Endothelial cell (in vitro differentiated cells): ENCODE measurements around the gene LRRC32. TPM values are rescaled to one million over a fixed set of nuclear protein-coding genes. Genes with fewer than 3 reads are reported as not detected.

Experiments used
- DNase-seq: peaks from one replicate; pipeline ENCODE4 v3.0.0; 2021; ENCODE audit warnings: low spot score
- H3K27ac Mint-ChIP-seq: one replicate; pipeline ENCODE4 v1.8.0; 2021; ENCODE audit warnings: mixed read lengths, inconsistent platforms; ENCODE audit not compliant: unreplicated experiment
- H3K27me3 Mint-ChIP-seq: one replicate; pipeline ENCODE4 v1.8.0; 2021; ENCODE audit warnings: mild to moderate bottlenecking, moderate library complexity, mixed read lengths, inconsistent platforms; ENCODE audit not compliant: unreplicated experiment
- H3K36me3 Mint-ChIP-seq: one replicate; pipeline ENCODE4 v1.8.0; 2021; ENCODE audit warnings: mild to moderate bottlenecking, low read depth, mixed read lengths, inconsistent platforms; ENCODE audit not compliant: unreplicated experiment
- H3K4me1 Mint-ChIP-seq: one replicate; pipeline ENCODE4 v1.8.0; 2021; ENCODE audit warnings: mild to moderate bottlenecking, mixed read lengths, inconsistent platforms; ENCODE audit not compliant: unreplicated experiment
- H3K4me3 Mint-ChIP-seq: one replicate; pipeline ENCODE4 v1.8.0; 2021; ENCODE audit warnings: mild to moderate bottlenecking, mixed read lengths, inconsistent platforms; ENCODE audit not compliant: unreplicated experiment
- H3K9me3 Mint-ChIP-seq: one replicate; pipeline ENCODE4 v1.8.0; 2021; ENCODE audit warnings: mixed read lengths, inconsistent platforms; ENCODE audit not compliant: unreplicated experiment
- CTCF ChIP-seq: fragments of 200-600 bp; sonication (generic); IDR thresholded peaks from one replicate; pipeline ENCODE4 v1.5.0; 2021; ENCODE audit warnings: antibody characterized with exemption; ENCODE audit not compliant: unreplicated experiment
- total RNA-seq: library from RNA; stranded (reverse); fragmentation: NEBNext Ultra II Directional; extraction: Animal tissue kit (Norgen Biotek cat#: 25700); gene quantifications from one replicate; pipeline ENCODE4 v1.2.1, GENCODE V29; 2021; ENCODE audit not compliant: unreplicated experiment

LRRC32 gene
- total RNA-seq, 1 donor from 2014 or later, result 22.0 TPM

- DNase-seq, result no peak
- H3K27me3 Mint-ChIP-seq, result peaks cover 15% of the 10 kb centered on the region
- no peak for TF ChIP-seq CTCF
- H3K9me3 Mint-ChIP-seq, result no peaks in the 10 kb centered on the region
- peaks cover 38% of the 10 kb centered on the region for H3K4me1 Mint-ChIP-seq
- no peak overlapping the region for H3K4me3 Mint-ChIP-seq
- H3K27ac Mint-ChIP-seq, result no peak overlapping the region
- H3K36me3 Mint-ChIP-seq, result peaks cover 31% of the 10 kb centered on the region
These were observed 9.8 kb downstream of the LRRC32 start for GRCh38 chr11:76660533-76661305.

GRCh38 chr11:76659672-76660532, 10.6 kb downstream of the LRRC32 start:
- no peak overlapping the region for H3K4me3 Mint-ChIP-seq
- H3K36me3 Mint-ChIP-seq, result peaks cover 31% of the 10 kb centered on the region
- peaks cover 33% of the 10 kb centered on the region for H3K4me1 Mint-ChIP-seq
- peaks cover 15% of the 10 kb centered on the region for H3K27me3 Mint-ChIP-seq
- no peak for DNase-seq
- no peak overlapping the region for H3K27ac Mint-ChIP-seq
- no peak for TF ChIP-seq CTCF
- H3K9me3 Mint-ChIP-seq, result no peaks in the 10 kb centered on the region

GRCh38 chr11:76658651-76659650, 11.6 kb downstream of the LRRC32 start:
- H3K9me3 Mint-ChIP-seq, result no peaks in the 10 kb centered on the region
- DNase-seq, result no peak
- no peak for TF ChIP-seq CTCF
- peaks cover 27% of the 10 kb centered on the region for H3K36me3 Mint-ChIP-seq
- H3K4me3 Mint-ChIP-seq, result no peak overlapping the region
- H3K27ac Mint-ChIP-seq, result no peak overlapping the region
- peaks cover 16% of the 10 kb centered on the region for H3K27me3 Mint-ChIP-seq
- peaks cover 29% of the 10 kb centered on the region for H3K4me1 Mint-ChIP-seq

- Mint-ChIP-seq H3K4me3 (no peak overlapping the region), H3K36me3 (peaks cover 27% of the 10 kb centered on the region), H3K27ac (no peak overlapping the region), H3K27me3 (peaks cover 17% of the 10 kb centered on the region), H3K4me1 (peaks cover 26% of the 10 kb centered on the region), H3K9me3 (no peaks in the 10 kb centered on the region)
- TF ChIP-seq CTCF, result no peak
- DNase-seq, result no peak
These were observed 12.3 kb downstream of the LRRC32 start for GRCh38 chr11:76658231-76658630.
